GOT3 (cell line): ENCODE data around the gene MCC.
A peak's percentile ranks its signal among the peaks of the same experiment; 100 is the strongest.

Experiments used
- DNase-seq: peaks from one replicate; lab custom pipeline; 2025; ENCODE audit warnings: mixed read lengths; lab: John Stamatoyannopoulos, UW

MCC gene

GRCh38 chr5:113319256-113320053, 168.8 kb downstream of the MCC start:
- no peak for DNase-seq

- no peak for DNase-seq
Measured at GRCh38 chr5:113317636-113318035, 170.6 kb downstream of the MCC start.

GRCh38 chr5:113311301-113311700, 177.0 kb downstream of the MCC start:
- no peak for DNase-seq

DNA sequence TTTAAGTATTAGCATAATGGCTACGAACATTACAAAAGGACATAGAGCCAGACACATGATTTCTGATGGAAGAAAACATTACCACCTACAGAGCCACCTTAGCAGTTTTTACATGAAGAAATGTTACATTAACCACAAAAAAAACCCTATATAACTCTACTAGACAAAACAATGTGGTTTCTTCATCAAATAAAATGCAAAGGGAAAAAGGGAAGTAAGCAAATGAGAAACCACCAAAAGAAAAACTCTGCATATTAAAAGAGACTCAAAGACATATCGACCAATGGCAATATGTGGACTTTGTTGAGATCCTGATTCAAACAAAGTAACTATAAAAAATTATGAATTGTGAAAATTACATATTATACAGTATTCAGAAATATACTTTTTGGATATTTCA, 186.1 kb downstream of the MCC start:
- DNase-seq = no peak

DNA sequence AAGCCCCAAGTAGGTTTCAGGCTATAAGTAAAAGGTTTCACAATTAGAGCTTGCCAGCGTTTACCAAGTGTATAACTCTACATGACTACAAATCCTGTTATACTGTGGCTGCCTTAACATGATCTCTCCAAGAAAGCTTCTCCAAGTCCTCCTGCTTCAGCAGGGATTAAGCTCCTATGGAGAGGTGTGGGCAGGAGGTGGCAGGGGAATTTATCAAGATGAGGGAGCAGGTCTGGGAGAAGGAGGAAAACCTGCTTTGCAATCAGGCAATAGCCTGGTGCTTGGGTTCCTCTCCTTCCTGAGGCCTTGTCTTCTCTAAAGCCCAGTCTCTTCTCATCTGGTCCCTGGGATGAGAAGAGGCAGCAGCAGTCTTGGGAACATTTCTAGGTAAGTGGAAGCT, 188.7 kb downstream of the MCC start:
- DNase-seq = no peak

DNA sequence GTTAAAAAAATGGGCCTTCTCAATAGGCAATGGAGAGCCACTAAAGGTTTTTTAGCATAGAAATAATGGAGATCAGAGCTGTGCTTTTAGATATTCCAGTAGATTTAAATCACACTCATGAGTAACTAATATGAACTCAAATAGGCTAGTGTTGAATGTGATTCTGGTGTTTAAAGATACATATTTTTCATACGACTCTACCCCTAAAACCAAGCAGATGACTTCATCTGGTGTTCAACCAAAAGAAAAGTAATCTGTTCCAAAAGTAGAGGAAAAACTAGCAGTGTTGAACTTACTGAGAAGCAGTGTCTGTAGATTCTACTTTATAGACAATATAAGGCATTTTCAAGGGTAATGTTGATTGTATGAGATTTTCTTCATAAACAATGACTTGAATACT, 191.6 kb downstream of the MCC start:
- no peak for DNase-seq

DNA sequence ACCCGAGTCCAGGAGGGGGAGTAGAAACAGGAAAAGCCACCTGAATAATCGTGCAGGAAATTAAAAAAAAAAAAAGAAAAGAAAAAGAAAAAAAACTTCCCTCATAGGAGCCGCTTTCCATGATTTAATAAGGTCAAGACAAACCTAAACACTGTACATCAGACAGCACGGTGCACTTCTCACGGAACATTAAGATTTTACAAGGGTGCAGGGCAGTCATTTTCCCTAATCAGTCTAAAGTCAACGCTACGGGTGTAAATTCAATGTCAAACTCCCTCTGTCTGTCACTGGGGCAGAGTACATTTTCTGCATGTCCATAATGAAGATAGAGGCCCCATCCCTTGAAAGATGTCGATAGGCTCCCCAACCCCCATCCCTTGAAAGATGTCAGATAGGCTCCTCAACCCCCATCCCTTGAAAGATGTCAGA, 193.1 kb downstream of the MCC start:
- DNase-seq = no peak

DNA sequence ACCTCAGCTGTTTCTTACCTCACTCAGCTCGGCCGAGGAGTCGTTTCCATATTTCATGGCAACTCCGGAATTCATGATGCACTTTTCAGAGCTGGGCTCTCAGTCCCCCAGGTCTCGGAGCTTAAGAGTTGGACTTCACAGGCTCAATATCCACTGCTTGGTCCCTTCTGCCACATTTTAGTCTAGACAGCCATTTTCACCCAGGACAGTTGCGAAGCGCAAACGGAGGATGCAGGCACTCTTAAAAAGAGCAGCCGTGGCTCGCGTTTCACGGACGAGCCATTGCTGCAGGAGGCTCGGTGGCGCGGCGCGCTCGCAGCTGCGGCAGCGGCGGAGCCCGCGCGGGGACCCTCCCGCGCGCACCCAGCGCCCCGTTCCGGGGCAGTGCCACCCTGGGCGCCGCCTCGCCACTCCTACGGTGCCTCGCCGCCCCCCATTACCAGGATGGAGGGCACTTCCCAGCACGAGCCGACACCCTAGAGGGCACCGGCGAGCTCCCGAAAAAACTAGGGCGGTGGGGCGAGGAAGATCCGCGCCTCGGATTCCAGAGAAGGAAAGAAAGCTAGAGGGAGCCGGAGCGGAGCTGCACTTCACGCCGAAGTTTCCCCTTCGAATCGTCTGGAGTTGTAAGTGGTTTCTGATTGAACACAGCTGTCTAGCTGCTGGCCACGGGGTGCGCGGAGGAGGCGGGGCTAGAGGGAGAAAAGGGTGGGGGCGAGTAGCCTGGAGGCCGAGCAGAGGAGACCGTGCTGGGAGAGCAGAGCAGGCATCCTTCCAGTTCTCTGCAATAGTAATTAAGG, 193.7 kb downstream of the MCC start:
- peak; percentile 38 for DNase-seq

DNA sequence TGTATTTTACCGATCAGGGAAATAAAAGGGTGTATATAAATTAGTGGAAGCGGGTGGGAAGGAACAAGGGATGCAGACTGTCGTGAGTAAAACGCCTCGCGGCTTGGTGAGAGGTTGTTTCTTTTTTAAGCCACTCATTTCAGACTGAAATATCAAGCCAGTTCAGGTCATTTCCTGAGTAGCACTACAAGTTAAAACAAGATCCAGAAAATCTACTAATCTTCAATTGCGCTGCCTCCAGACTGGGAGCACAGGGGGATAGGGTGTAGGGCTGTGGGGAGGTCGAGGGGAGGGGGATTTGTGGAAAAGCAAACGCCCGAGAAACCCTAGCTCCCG, 194.3 kb downstream of the MCC start:
- DNase-seq = no peak

- DNase-seq = no peak
Measured at GRCh38 chr5:113293068-113293974, 194.9 kb downstream of the MCC start.

- no peak for DNase-seq
Measured at GRCh38 chr5:113292462-113292861, 195.8 kb downstream of the MCC start.

DNA sequence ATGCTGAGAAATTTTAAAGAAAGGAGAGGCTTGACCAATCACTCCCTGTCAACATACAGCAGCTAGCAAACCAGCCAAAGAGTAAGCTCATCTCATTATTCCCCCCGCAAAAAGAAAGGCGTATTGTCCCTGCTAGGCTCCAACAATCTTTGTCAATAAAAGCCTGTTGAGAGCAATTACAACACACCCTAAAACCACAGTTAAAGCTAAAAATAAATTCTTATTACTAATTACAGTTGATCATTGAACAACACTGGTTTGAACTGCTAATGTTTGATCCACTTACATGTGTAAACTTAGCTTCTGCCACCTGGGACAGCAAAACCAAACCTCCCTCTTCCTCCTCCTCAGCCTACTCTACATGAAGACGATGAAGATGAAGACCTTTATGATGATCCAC, 204.7 kb downstream of the MCC start:
- no peak for DNase-seq

DNA sequence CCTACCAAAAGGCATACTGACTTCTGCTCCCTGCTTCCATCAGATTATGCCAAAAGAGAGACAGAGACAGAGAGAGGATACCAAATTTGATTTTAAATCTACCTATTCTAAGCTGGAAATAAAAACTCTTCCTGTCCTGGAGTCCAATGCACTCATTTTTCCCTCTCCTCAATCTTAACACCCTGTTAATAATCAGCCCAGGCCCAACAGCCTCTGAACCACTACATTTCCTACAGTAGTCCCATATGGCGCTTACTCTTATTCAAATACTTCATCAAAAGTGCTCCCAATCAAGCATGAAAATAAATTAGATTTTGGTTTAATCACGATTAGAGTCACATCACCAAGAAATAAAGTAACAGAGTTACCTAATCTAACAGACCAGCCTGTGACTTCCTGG, 205.8 kb downstream of the MCC start:
- DNase-seq = no peak

DNA sequence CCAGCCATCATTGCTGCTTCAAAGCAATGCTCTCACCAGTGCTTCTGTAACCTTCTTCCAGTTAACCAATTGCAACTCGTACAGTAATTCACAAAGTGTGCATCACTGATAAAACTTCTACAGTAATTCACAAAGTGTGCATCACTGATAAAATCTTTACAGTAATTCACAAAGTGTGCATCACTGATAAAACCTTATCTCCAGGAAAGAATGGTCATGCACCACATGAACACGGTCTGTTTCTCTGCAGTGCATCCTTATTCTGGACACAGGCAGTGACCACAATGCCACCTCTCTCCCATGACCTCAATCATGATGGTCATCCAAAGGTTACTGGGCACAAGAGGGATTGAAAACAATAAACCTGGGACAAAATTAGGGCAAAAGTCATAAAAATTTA, 207.1 kb downstream of the MCC start:
- DNase-seq = no peak

DNA sequence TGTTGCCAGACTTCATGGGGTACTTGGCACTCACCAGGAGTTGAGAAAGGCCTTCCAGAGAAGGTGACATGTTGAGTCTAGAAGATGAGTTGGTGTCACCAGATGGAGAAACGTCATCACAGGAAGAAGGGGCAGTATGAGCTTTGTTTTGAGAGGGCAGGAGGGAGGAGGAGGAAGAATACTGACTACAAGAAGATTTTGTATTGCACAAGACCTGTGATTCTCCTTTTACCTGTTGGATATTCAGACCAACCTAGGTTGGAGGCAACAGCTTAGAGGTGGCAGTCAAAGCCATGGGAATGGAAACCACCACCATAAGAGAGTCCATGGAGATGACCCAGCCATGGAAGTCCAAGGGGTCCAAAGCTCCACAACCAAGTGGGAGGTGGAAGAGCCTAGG, 207.7 kb downstream of the MCC start:
- DNase-seq = no peak

- no peak for DNase-seq
Measured at GRCh38 chr5:113278976-113279375, 209.3 kb downstream of the MCC start.

DNA sequence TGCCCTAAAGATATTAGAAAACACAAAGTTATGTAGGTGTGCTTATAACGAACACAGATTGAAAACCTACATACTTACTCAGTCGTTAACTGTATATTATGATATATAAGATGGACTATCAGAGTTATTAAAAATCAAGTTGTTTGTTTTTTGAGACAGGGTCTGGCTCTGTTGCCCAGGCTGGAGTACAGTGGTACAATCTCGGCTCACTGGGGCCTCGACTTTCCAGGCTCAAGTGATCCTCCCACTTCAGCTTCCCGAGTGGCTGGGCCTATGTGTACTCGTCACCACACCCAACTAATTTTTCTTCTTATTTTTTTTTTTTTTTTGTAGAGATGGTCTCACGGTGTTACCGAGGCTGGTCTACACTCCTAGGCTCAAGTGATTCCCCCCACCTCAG, 211.8 kb downstream of the MCC start:
- DNase-seq = no peak

DNA sequence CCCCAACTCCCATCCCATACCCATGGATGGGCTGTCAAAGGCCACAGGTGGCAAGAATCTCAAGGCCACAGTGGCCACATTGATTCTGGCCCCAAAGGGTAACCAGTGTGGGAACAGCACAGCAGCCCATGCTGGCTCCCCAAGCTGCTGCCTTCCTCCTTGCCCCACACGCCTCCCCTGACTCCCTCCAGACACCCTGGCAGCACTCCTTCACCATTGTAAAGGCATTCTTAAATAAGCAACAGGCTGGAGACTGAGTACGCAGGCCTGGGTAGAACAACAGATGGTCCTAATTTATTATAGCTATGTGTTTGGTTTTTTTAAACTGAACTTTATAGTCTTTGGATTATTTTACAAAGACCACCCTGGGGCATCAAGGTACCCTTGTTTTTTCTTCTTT, 212.3 kb downstream of the MCC start:
- no peak for DNase-seq

- no peak for DNase-seq
Measured at GRCh38 chr5:113274836-113275414, 213.3 kb downstream of the MCC start.

DNA sequence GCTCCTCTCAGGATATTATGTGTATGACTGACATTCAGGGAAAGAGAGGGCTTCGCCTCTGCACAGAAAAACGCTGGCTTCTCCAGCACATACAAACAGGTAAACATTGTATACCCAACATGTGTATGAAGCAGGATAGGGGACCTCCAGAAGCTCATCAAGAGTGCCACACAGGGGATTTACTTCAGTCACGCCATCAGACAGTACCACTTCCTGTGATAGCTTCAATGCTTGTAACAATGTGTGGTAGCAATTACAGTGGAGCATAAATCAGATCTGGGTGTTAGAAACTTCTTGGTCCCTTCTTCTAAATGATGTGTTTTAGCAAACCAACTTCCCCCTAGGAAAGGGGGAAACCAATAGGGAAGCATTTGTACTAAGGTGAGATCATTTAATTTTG, 214.3 kb downstream of the MCC start:
- DNase-seq = no peak

DNA sequence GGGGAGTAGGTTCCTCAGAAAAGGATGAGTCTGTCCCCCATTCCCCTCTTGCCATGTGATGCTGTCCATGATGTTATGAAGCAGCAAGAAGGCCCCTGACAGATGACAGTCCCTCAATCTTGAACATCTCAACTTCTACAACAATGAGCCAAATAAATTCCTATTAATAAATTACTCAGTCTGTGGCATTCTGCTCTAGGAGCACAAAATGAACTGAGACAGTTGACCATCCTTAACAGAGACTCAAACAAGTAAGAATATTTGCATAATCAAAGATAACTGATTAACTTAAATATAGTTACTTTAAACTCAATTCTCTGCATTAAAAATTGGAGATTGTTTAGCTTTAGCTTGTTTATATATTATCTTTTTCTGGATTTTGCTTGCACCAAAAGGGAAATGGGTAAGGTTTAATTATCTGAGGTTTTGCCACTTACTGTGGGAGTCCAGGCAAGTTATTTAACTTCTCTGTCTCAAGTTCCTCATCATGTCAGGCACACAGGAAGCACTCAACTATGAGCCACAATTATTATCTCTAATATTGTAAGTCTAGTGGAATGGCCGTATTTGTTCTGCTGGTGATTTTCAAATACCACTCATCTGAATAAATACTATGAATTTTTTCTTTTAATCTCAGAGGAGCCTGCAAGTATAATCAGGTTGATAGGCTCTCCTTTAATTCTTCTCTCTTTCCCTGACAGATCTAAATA, 216.4 kb downstream of the MCC start:
- DNase-seq = no peak

GRCh38 chr5:113271015-113271414, 217.2 kb downstream of the MCC start:
- DNase-seq = no peak
